GM18519 (cell line): Measurements from ENCODE around the gene FHIP2A.
"Not testable (repeated sequence)": the region's sequence is repeated elsewhere in the genome, so short reads cannot be mapped to it uniquely, and the experiment has no call there.

Experiments used
- ATAC-seq: cut with Tn5 transposase; IDR thresholded peaks from one replicate; pipeline ENCODE4 v1.9.1; 2021; ENCODE audit warnings: mild to moderate bottlenecking, moderate library complexity; ENCODE audit not compliant: unreplicated experiment, low FRiP score

FHIP2A gene, protein sequence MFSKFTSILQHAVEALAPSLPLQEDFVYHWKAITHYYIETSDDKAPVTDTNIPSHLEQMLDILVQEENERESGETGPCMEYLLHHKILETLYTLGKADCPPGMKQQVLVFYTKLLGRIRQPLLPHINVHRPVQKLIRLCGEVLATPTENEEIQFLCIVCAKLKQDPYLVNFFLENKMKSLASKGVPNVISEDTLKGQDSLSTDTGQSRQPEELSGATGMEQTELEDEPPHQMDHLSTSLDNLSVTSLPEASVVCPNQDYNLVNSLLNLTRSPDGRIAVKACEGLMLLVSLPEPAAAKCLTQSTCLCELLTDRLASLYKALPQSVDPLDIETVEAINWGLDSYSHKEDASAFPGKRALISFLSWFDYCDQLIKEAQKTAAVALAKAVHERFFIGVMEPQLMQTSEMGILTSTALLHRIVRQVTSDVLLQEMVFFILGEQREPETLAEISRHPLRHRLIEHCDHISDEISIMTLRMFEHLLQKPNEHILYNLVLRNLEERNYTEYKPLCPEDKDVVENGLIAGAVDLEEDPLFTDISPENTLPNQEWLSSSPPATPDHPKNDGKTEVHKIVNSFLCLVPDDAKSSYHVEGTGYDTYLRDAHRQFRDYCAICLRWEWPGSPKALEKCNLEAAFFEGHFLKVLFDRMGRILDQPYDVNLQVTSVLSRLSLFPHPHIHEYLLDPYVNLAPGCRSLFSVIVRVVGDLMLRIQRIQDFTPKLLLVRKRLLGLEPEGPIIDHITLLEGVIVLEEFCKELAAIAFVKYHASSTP

DNA sequence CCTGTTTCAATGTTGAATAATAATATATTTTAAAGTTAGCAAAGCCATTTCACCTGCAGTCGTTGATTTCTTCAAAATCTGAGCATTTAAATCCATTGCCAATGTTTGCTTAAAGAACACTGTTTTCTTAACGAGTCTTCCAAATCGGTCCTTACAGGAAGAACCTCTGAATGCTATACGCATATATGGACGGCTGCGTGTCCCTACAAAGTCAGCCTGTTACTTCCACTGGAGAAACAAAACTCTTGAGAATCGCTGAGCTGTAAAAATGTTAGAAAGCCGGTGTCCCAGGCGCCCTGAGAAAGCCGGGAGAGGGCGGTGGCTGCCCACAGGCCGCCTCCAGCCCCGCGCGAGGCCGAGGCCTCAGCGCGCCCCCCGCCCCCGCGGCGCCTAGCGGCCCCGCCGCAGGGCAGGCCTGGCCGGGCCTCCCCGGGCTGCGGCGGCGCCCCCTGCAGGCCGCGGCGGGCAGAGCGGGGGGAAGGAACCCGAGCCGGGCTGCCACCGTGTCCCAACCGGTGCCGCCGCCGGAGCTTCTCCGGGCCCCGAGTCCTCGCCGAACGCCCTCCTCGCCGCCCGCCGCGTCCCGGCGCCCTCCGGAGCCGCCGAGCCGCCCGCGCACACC is at the start of gene FHIP2A:
Gene FHIP2A (plus strand): TSS at position 488 of the 622 bp plus-strand sequence. CDS start 299 bp downstream, outside the sequence.
- peak; percentile 56 for ATAC-seq

DNA sequence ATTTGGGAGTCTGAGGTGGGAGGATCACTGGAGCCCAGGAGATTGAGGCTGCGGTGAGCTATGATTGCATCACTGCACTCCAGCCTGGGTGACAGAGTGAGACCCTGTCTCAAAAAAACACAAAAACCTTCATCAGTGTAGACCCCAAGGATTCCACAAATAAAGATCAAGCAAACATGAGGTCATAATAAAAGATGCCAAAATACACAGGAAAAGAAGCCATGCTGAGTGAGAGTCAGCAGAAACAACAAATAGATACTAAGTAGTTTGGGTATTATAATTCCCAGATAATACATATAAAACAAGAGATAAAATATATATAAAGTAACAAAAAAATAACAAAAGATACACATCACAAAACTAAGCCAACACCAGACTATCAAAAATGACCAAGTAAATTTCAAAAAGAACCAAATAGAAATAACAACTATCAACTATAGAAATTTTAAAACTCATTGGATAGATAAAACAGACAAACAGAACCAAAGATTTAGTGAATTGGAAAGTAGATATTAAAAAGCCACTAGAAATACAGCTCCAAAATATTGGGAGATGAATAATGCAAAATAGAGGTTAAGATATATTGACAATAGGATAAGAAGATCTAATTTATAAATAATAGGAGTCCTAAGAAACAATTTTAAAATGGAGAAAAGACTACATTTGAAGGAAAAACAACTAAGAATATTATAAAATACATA is 48.9 kb upstream of the FHIP2A start:
- no peak for ATAC-seq

DNA sequence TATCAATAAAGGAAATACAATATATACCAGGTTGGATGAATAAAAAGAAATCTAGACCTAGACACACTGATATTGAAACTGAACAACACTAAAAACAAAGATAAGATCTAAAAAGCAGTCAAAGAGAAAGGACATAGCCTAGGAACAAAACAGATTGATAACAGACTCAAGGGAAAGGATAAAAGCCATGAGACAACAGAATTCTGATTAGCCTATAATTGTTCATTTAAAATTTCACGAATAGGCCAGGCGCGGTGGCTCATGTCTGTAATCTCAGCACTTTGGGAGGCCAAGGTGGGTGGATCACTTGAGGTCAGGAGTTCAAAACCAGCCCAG is 48.4 kb upstream of the FHIP2A start:
- no peak for ATAC-seq

DNA sequence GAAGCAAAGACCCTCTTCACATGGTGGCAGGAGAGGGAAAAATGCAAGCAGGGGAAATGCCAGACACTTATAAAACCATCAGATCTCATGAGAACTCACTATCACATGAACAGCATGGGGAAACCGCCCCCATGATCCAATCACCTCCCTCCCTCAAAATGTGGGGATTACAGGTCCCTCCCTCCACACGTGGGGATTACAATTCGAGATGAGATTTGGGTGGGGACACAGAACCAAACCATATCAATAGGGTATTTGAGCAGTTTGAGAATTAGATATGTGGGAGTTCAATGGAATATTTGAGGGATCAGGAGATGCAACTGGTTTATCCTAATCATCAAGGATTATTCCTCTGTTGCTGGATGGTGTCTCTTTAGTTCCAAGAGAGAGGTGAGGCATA is 46.5 kb upstream of the FHIP2A start:
- ATAC-seq, result not testable (repeated sequence)

DNA sequence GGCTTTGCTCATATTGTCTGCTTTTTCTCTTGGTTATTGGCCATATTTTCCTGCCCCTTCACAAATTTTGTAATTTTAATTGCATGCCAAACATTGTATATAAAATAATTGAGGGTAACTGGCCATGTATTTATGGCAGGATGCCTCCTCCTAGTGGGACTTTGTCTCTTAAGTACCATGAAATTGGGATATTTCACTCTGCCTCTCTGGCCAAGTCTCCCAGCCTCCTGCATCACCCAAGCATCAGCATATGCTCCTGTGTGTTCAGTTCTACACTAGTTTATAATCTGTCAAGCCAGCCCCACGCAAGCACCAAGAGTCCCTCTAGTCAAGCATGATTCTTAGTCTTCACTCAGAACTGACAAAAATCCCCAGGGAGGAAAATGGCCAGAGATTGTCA is 44.2 kb upstream of the FHIP2A start:
- ATAC-seq, result no peak

DNA sequence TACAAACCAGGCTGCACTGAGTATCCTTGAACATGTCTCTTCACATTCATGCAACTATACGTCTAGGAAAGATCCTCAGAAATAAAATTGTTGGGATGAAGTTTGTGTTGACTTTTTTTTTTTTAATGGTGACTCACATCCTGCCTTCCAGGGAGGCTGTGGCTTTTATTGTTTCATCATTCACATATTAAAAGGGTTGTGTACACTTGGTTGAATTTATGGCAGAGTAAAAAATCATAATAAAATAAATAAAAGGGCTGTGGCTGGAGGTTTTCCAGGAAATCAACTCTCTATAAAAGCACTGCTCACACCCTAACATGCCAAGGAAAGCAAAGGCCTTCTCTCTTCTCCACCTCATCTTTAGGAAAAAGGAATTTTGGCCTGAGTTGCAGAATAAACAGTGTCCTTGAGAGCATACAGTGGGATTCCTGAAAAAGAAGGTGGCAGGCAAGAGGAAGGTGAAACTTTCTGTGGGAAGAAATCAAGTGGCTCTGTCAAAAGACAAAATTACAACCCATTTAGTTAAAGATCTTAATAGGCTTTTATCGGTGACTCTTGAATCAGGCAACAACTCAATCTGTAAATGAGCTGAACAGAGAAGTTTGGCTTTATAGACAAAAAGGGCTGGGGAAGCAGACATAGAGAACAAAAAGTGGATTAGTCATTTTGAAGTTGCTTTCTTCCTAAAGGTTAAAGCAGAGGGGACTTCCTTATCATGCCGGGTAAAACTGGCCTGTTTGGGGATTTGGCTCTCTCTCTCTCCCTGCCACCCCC is 41.6 kb upstream of the FHIP2A start:
- ATAC-seq, result no peak

DNA sequence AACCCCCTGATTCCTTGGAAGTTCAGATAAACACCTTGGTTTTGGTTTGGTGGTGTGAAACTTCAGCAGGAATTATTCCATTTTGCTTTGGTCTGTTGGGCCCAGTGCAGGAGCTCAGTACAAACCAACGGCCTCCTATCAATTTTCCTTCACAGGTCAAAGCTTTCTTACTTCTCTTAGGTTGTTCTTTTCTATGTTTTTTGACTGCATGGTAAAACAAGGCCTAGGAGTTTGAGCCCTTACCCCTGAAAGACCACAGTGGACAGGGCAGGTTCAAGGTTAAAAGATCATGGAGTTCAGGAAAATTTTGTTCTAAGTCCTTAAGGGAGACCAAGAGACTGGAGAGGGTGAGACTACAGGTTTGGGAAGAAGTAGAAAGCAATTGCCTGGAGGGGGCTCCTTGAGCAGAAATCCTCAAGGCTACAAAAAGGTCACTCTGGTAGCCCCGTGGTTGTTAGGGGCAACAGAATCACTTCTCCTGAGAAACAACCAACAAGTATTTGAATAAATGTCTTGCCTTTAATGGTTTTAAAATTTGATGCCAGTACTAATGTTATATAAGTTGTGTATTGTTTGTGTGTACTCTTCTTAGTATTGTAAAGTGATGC is 40.9 kb upstream of the FHIP2A start:
- no peak for ATAC-seq

DNA sequence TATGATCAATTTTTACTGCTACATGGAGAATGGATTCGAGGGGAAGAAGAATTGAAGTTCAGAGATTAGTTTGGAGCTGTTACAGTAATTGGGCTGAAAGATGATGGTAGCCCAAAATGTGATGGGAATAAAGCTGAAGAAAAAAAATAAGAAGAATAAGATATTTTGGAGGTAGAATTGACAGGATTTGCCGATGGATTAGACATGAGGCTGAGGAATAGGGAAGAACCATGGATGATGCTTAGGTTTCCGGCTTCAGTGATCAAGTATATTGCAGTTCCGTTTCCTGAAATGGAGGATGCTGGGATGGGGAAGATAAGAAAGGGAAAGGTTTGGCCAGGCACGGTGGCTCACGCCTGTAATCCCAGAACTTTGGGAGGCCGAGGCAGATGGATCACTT is 38.9 kb upstream of the FHIP2A start:
- no peak for ATAC-seq

DNA sequence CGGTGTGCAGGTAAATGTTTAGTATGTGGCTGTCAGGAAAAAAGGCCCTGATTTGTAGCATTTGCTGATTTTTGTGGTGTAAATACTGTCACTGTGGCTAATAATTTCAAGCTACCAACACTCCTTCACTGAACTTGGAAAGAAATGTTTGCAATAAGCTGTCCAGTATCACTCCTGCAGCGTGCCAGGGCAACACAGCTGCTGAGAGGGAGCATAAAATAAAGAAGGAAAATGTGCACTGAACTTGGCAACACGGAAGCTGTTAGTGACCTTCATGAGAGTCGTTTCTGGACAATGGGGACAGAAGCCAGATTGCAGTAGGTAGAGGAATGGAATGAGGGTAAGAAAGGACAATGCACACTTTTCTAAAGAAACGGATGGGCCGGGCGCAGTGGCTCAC is 37.9 kb upstream of the FHIP2A start:
- no peak for ATAC-seq

DNA sequence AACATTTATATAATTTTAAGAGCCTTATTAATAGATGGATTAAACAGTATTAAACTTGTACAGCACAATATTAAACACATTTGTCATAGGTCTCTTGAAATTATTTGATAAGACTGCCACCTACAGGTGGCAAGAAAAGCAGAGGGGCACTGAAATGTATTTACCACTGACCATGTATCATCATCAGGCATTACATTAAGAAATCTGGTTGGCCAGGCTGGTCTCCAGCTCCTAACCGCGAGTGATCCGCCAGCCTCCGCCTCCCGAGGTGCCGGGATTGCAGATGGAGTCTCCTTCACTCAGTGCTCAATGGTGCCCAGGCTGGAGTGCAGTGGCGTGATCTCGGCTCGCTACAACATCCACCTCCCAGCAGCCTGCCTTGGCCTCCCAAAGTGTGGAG is 35.1 kb upstream of the FHIP2A start:
- not testable (repeated sequence) for ATAC-seq

DNA sequence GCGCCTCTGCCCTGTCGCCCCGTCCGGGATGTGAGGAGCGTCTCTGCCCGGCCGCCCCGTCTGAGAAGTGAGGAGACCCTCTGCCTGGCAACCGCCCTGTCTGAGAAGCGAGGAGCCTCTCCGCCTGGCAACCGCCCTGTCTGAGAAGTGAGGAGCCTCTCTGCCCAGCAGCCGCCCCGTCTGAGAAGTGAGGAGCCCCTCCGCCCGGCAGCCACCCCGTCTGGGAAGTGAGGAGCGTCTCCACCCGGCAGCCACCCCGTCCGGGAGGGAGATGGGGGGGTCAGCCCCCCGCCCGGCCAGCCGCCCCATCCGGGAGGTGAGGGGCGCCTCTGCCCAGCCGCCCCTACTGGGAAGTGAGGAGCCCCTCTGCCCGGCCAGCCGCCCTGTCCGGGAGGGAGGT is 34.4 kb upstream of the FHIP2A start:
- not testable (repeated sequence) for ATAC-seq

DNA sequence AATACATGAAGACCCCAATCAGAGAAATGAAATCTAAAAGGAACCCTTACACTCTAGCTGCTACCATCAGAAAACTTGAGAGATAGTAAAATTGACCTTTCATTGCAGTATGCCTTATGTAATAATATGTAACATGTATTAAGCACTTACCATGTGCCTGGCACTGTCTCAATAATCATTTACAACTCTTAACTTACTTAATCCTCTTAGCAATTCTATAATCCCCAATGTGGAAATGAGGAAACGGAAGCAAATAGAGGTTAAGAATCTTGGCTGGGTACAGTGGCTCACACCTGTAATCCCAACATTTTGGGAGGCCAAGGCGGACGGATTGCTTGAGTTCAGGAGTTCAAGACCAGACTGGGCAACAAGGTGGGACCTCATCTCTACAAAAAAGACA is 29.8 kb upstream of the FHIP2A start:
- ATAC-seq, result no peak

DNA sequence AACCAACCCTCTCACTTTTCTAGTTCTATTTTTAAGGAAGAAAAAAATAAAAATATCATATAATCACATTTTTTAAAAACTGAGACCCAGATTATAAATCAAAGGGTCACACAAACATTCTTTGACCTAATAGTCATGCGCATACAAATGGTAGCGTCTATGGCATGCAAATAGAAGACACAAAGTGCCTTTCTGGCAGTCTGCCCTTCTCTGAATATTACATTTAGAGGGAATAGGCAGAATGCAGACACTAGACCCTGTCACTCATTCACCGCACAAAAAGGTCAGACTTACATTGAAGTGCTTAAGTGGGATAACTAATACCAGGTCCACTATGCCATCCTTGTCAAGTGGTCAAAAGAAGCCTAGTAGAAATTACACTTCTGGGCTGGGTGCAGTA is 26.5 kb upstream of the FHIP2A start:
- ATAC-seq, result no peak

DNA sequence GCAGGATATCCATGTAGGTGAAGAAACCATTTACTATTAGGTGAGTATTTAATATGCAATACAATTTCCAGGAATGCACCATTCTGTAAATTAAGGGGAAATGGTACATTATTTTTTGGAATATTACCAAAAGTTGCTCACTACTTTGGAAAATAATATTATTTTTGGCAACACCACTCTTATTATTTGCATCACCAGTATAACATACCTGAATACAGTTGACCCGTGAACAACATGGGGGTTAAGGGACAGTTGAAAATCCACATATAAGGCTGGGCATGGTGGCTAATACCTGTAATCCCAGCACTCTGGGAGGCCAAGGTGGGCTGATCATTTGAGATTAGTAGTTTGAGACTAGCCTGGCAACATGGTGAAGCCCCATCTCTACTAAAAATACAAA is 21.2 kb upstream of the FHIP2A start:
- ATAC-seq, result no peak

DNA sequence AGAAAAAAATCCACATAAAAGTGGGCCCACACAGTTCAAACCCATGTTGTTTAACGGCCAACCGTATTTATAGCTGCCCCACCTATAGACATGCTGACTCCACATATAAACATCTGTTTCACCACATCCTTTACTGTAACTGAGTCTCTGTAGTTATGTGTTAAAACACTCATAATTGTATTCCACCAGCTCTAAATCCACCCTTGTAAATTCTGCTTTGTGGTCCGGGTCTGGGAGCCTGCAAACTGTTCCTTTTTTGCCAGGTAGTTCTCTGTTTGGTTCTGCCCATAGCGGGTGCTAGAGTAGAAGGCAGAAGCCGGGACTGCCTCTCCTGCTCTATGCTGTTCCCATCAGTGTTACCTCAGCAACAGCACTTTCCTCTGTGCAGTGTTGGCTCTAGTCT is 20.2 kb upstream of the FHIP2A start:
- peak; percentile 93 for ATAC-seq

DNA sequence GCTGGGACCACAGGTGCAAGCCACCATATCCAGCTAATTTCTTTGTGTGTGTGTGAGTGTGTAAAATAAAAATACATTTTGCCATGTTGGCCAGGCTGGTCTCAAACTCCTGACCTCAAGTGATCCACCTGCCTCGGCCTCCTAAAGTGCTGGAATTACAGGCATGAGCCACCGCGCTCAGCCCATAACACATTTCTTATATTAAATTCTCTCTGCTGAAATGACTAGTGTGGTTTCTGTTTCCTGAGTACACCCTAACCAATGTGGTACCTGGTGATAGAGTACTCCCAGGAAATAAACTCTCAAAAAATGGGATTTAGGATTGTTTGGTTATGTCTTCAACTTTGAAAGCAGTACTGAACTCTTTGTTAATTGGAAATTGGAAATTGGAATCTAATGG is 19.4 kb upstream of the FHIP2A start:
- no peak for ATAC-seq

DNA sequence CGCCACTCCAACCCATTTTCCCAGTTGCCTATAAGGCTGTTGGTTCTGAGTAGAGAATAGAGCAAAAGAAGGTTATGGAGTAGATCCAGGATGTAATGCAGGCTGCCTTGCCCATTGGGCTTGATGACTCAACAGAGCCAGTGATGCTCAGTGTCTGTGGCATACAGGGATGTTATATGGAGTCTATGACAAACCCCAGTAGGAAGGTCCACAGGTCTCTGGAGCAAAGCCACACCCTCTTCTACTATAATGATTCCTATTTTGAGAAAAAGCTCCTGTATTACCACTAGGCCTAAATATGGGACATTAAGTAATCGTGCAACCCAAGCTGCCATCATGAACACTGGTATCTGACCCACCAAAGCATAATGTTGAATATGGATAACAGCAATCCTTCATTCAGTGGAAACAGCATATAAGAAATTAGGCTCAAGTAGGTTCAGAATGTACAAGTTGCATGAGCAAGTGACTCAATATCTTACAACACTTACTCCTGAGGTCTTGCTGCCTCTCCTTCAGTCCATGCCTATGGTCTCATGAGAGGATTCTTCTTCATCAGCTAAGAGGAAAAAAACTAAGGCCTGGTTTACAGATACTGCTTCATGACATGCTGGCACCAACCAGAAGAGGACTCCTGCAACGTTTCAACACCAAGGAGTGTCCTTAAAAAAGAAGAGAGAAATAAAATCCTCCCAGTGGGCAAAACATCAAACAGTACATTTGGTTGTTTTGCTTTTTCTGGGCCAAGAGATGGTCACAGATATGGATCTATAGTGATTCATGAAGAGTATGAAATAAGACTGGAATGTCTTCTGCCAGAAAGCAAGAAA is 14.8 kb upstream of the FHIP2A start:
- ATAC-seq, result no peak

DNA sequence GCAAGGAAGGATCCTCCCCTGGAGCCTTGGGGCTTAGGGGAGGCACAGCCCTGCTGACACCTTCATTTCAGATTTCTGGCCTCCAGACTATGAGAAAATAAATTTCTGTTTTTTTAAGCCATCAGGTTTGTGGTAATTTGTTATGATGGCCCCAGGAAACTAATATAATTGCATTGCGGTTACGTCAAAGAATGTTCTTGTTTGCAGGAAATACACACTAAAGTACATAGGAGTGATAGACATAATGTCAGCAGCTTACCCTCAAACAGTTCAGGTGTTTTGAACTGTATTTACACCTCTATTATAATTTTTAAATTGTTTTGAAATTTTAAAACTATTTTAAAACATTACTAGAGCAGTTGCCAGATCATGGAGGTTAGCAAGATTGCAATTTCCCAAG is 12.6 kb upstream of the FHIP2A start:
- ATAC-seq, result no peak

DNA sequence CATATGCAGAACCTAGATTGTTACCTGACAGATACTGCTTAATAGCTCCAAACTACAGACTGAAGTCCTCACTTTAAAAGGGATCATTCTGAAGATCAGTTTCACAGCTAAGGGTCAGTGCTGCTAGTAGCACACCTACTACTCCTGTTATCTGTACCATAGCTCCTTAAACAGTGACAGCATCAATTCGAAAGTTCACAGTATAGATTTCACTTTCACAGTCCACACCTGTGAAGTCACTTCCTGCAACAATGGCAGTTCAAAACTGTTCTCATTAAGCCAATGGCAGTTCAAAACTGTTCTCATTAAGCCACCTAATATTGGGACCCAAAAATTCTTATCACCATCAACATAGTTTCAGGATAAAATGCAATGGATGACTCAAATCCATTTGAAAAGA is 10.7 kb upstream of the FHIP2A start:
- peak; percentile 100 for ATAC-seq
